SH-SY5Y (cell line): Measurements from ENCODE around the gene TOP2B.

Source experiments
- GATA2 ChIP-seq: IDR thresholded peaks from 2 replicates; pipeline ENCODE4 v1.6.1; 2011; ENCODE audit warnings: mild to moderate bottlenecking, low read depth, low read length
- GATA3 ChIP-seq: IDR thresholded peaks from 2 replicates; pipeline ENCODE4 v1.6.1; 2011; ENCODE audit warnings: low read depth, mild to moderate bottlenecking, low read length, moderate library complexity

- no peak for TF ChIP-seq GATA3
- no peak for TF ChIP-seq GATA2
These were observed 27.6 kb upstream of the TOP2B start for GRCh38 chr3:25692341-25692740.
